OCI-LY3 (cell line): ENCODE results near the gene KRTAP10-9.

ENCODE experiments used
- EZH2phosphoT487 ChIP-seq: fragments of 200-600 bp; shearing (Covaris generic); IDR thresholded peaks from 2 replicates; pipeline ENCODE4 v1.6.1; 2018; ENCODE audit warnings: antibody characterized with exemption, mixed run types, low read depth
- TF ChIP-seq, protein P1 (sequence below): fragments of 200-600, 300-600 bp; sonication (generic); IDR thresholded peaks from 2 replicates; pipeline ENCODE4 v1.5.1; 2014; ENCODE audit warnings: antibody characterized with exemption, low read length, low read depth

DNA sequence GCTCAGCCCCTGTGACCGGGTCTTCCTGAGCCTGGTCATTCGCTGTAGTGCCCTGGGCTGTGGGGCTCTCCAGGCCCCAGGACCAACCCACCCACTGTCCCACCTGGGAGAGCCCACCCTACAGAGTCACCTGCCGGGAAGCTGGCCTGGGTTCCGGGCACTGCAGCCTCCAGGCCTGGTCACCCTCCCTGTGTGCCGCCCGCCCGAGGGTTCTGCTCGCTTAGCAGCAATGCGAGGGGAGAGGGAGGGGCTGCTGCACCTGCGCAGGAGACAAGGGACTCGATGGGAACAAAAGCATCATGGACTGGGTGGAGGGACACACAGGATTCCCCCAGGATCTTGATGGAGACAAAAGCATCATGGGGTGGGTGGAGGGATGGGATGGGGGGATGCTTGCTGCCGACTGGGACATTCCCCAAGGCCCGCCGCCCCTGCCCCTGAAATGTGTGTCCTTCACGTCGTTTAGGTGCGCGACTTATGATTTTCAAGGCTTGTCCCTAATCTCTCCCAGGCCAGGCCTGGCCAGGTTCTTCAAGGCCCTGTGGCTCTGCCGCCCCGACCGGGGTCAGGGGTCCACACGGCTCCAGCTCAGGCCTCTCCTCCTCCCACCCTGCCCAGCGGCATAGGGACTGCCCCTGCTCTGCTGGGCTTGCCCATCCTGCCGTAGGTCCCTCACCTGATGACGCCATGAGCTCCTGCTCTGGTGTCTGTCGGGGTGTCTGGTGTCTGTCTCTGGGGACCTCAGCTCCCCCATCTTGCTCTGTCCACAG, 13.3 kb upstream of the KRTAP10-9 start:
- TF ChIP-seq, protein P1, sequence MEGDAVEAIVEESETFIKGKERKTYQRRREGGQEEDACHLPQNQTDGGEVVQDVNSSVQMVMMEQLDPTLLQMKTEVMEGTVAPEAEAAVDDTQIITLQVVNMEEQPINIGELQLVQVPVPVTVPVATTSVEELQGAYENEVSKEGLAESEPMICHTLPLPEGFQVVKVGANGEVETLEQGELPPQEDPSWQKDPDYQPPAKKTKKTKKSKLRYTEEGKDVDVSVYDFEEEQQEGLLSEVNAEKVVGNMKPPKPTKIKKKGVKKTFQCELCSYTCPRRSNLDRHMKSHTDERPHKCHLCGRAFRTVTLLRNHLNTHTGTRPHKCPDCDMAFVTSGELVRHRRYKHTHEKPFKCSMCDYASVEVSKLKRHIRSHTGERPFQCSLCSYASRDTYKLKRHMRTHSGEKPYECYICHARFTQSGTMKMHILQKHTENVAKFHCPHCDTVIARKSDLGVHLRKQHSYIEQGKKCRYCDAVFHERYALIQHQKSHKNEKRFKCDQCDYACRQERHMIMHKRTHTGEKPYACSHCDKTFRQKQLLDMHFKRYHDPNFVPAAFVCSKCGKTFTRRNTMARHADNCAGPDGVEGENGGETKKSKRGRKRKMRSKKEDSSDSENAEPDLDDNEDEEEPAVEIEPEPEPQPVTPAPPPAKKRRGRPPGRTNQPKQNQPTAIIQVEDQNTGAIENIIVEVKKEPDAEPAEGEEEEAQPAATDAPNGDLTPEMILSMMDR: no peak
- TF ChIP-seq EZH2phosphoT487: no peak
